Measurements from ENCODE around the gene PLEKHH1.

The PLEKHH1 gene

DNA sequence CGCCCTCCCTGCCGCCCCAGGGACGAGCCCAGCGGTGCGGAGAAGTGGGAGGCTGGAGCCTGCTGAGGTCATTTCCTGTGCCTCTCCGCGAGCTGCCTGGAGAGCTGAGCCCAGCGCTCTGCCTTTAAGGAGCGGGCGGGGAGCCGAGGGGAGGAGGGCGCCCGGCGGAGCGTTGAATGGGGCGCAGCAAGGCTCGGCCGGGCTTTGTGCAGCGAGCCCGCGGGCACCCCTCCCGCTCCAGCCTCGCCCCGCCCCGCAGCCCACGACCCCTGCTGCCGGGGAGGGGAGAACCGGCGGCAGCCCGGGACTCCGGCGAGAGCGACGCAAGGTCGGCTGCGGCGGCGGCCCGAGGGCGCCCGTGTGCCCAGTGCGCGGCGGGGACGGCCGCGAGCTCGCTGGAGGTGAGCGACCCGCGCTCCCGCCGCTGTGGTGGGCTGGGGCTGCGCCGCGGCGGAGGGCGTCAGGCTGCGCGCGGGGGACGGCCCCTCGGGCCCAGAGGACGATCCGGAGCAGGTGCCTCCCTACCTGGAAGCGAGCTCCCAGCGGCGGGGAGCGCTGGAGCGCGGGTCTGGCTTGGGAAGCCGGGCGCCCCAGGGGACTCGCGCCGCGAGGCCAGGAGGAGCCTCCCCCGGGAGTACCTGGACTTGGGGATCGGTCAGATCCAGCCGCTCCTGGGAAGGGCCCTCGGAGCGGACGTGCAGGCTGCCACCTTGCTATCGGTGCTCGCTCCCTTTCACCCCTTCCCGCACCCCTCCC lies at the start of gene PLEKHH1:
TSS of gene PLEKHH1 (plus strand) at position 293 of the 756 bp plus-strand sequence. CDS start 8,578 bp downstream, outside the sequence.
- DNase-seq: peak; percentile 69
- in situ Hi-C loops (cut with MboI; ENCODE audit: low pct_unique_long_range_greater_than_20kb, low sequenced_read_pairs): no loop called here

DNA sequence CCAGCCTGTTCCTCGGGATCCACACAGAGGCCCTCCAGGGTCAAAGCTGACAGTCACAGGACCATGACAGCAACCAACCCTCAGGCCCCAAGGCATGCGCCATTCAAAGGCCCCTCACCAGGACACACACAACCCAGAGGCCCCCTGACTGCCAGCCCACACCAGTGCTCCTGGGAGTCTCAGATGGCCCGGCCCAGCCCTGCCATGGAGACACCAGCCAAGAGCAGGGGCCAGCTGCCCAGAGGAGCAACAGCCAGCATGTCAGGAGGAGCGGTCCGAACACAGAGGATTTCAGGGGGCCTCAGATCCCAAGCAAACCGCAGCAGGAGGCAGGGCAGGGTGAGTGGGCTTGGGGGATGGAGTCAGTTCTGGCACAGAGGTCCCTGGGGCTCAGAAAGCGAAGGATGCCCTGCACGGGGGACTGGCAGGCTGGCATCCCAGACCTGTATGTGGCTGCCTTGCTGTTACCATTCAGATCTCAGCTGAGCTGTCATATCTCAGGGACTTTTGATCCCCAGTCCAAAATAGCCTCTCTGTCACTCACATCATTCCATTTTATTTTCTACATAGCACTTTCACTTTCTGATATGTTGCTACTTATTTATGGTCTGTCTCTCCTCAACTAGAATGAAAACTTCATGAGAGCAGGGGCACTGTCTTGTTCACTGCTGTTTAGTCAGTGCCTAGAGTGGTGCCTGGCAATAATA lies 49.4 kb upstream of the PLEKHH1 start:
- in situ Hi-C loops (cut with MboI; ENCODE audit: low pct_unique_long_range_greater_than_20kb, low sequenced_read_pairs): no loop called here
- no peak for DNase-seq

DNA sequence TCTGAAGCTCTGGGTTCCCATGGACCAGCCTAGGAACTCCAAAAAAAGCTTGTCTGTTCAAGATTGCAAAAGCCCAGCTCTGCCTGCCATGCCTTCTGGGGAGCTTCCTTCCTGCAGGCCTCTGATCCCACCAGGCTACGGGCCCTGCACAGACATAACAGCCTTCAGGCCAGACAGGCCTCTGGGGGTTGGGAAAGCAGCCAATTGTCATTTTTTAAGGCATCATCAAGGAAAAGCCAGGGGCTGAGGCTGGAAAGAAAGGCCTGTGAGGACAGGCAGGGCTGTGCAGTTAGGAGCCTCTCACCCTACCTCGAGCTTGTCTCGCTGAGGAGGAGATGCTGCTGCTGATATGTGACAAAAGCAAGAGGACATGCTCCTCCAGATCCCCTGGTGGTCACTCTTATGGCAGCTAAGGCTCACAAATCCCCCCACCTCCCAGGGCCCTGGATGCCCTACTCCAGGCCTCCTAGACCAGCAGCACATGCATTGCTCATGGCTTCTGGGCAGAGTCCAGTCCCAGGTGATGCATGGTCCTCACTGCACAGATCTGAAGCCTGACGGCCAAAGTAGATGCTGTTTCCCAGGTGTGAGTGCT lies 47.5 kb upstream of the PLEKHH1 start:
- in situ Hi-C loops (cut with MboI; ENCODE audit: low pct_unique_long_range_greater_than_20kb, low sequenced_read_pairs): no loop called here
- peak; percentile 14 for DNase-seq

DNA sequence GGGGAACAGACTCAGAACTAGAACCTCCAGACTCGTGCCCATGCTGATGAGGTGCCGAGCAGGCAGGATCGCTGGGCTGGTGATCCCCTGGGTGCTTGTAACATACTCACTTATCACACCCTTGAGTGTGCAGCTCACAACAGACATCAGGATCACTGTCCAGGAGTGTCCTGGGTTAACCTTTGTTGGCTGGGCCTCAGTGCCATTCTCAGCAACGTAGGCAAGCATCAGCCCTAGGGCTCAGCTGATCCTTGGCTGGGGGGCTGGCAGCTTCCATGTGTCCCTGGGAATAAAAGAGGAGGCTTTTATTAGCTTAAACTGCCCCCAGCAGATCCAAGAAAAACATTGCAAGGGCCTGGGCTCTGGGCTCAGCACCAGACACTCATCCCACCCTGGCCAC lies 46.2 kb upstream of the PLEKHH1 start:
- DNase-seq: no peak
- in situ Hi-C loops (cut with MboI; ENCODE audit: low pct_unique_long_range_greater_than_20kb, low sequenced_read_pairs): no loop called here

DNA sequence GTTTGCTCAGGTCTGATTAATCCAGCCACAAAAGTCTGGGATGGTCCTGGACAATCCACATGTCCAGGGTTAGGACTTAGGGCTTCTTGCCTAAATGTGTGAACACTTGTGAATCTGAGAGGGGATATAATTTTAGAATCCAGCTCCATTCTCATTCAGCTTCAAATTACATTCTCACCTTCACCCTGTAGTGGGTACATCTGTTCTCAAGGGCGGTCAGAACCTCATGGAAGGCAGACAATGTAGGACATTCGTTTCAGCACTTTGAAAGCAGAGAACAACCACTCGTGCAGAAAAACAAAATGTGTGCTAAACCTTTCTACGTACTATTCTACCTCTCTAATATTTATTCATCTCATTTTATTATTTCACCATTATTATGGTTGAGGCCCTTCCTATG lies 45.8 kb upstream of the PLEKHH1 start:
- in situ Hi-C loops (cut with MboI; ENCODE audit: low pct_unique_long_range_greater_than_20kb, low sequenced_read_pairs): no loop called here

DNA sequence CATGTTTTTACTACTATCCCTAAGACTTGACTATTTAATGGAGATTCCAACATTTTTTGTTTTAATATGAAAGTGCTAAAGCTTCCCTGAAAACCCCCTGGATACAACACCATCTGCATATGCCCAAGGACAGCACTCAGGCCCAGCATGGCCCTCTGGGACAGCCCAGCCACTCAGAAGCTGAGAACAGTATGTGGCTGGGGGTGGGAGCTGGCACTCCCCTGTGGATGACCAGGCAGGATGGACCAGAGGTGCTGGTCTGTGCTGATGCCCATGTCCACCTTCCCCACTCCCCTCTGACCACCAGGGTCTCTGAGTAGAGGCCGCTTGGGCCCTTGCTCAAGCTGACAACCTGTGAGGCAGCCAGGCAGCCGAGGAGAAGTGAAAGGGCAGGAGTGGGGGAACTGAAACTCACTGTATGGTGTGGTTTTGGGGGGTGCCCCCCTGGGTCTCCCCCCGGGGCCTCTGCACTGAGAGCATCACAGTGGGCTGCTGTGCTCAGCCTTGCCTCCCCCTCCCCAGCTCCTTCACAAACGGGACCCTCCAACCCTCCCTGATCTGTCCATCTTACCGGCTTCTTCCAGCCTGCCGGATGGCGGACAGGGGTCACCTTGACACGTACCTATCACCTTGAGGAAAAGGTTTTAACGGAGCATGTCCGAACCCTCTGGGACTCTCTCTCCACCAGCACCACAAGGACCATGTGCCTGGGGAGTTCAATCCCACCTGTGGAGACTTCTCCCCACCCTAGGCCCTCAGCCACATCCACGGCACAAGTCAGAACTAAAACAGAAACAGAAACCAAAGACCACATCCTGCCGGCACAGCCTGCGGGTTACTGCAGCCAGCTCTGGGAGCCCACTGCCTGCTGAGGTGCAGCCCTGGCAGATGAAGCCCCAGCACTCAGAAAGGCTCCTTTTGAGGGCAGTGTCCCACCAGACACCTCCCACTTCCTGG lies 44.9 kb upstream of the PLEKHH1 start, which contains the start of gene TMEM229B:
TSS of gene TMEM229B (minus strand) at position 785 of the 957 bp plus-strand sequence. CDS start 14,798 bp downstream, outside the sequence.
- DNase-seq: peak; percentile 71
- in situ Hi-C loops (cut with MboI; ENCODE audit: low pct_unique_long_range_greater_than_20kb, low sequenced_read_pairs): no loop called here

More for the DNA sequence above, 45.8 kb upstream of the PLEKHH1 start:
- no peak for DNase-seq

DNA sequence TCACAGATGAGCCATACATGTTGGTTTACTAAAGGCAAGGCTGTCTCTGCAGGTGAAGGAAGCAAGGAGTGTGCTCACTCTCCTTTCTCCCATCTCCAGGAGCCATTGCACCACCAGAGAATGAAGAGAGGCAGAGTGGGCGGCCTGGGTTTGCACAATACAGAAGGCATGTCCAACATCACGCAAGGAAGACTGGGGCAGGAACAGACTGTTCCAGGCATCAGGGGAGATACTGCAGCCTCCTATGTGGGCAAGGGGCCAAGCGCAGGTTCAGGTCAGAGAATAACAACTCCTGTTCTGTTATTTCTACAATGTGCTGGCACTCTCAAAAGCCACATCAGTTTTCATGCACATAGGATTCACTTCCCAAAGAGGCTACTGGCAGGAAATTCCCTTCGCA lies 42.9 kb upstream of the PLEKHH1 start:
- in situ Hi-C loops (cut with MboI; ENCODE audit: low pct_unique_long_range_greater_than_20kb, low sequenced_read_pairs): no loop called here
- DNase-seq: no peak

DNA sequence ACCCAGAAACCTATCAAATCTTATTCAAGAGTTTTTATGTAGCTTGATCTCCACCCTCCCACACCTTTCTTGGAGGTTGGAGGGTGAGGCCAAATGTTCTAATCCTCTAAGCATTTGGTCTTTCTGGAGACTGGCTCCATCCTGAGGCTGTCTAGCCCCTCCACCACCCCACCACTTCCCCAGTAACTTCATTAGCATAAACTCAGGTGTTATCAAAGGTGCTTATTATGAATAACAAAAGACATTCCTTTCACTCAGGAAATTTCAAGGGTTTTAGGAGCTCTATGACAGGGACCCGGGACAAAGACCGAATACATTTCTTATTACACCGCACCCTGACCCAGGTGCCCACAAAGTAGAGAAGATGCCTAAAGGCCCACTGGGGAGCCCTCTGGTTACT lies 41.8 kb upstream of the PLEKHH1 start:
- DNase-seq: no peak
- in situ Hi-C loops (cut with MboI; ENCODE audit: low pct_unique_long_range_greater_than_20kb, low sequenced_read_pairs): no loop called here

DNA sequence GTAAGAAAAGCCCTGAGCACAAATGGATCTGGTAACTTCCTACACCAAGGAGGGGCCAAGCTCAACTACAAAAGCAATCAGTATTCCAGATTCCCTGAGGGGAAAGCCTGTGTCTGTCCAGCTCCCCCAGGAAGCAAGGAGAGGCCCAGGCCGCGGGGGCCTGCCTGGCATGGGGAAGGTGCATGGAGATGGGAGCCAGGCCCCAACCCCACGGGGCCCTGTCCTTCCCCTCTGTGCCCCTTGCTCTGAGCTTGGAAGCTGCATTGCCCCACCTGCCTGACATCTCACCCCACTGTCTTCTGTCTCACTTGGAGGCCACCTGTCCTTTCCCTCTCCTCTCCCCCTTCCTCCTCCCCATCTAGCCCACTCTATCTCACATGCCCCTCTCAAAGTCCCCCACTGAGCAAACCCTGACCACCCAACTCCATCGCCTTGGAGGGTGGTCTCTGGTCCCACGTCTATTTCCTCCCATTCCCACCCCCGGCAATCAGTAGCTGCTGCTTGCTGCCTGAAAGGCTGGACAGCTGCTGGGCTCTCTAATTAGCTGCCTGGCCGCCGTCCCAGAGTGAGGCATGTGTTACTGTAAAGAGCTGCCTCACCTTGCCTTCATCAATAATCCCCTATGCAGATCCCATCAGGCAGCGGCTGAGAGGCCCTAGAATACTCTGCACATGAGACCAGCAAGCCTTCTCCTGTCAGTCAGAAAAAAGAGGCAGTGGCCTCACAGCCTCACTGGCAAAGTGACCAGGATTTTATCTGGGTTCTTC lies 41.2 kb upstream of the PLEKHH1 start:
- DNase-seq: no peak
- in situ Hi-C loops (cut with MboI; ENCODE audit: low pct_unique_long_range_greater_than_20kb, low sequenced_read_pairs): no loop called here

DNA sequence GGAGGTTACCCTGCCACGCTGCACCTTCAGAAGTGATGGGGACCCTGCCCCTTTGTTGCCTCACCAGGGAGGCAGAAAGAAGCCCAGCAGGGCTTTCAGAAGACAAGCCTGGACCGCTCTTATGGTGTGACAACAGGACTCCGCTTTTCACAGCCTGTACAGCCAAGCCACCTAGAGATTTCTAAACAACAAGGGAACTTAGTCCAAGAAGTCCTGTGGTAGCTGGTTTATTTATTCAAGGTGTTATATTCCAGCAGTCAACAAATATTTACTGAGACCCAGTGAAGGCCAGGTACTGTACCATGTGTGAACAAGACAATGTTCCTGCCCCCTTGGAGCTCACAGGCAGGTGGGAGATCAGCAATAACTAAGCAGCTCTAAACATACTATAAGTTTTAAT lies 40.6 kb upstream of the PLEKHH1 start:
- in situ Hi-C loops (cut with MboI; ENCODE audit: low pct_unique_long_range_greater_than_20kb, low sequenced_read_pairs): no loop called here
- DNase-seq: no peak

DNA sequence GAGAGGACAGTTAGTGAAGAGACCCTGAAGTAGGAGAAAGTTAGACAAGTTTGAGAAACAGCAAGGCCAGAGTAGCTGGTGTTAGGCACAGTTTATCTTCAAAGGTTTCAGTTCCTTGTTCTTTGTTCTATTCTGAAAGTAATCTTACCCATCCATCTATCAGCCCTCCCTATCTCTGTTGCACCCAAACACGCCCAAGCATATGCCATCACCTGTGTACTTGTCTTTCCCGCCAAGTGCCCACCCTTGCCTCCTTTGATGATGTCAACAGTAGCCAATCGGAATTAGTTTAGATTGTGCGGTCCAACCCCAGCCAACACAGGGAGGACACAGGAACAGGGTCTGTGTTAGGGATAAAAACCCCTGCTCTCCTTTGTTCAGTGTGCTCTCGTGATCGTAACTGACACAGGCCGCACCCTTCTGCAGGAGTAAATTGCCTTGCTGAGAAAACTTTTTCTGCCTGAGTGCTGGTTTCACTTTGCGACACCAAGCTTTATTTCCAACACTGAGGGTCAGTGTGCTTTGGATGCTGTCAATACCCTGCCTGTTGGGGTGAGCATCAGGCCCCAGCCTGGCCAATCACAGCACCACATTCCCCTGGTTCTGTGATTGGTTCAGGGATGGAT lies 39.9 kb upstream of the PLEKHH1 start:
- DNase-seq: no peak
- in situ Hi-C loops (cut with MboI; ENCODE audit: low pct_unique_long_range_greater_than_20kb, low sequenced_read_pairs): no loop called here

DNA sequence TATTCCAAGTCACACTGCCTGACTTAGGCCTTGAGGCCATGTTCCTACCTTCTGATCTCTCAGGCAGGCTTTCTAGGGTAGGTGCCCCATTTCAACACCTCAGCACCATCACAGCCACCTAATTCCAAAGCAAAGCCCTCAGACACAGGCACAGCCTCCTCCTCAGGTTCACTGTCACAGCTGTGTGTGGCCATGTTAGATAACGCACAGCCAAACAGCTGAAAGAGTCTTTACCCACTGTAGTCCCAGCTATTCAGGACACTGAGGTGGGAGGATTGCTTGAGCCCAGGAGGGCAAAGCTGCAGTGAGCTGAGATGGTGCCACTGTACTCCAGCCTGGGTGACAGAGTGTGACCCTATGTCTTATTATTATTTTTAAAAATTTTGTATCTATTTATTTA lies 37.3 kb upstream of the PLEKHH1 start:
- in situ Hi-C loops (cut with MboI; ENCODE audit: low pct_unique_long_range_greater_than_20kb, low sequenced_read_pairs): no loop called here

DNA sequence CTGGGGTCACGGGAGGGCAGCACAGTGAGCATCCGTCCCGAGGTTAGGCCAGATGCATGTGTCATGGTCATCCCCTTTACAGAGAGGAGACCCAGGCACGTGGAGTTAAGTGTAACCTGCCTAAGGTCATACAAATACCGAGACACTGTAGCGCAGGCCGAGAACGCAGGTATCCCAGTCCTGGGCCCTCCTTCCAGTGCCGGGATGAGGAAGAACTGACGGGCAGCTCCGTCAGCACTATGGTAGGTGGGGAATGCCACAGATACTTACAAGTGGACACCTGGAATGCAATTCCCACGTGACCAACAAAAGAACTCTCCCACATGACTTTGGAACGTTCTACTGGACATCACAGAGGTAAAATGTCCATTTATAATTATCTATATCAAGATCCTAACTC lies 35.9 kb upstream of the PLEKHH1 start:
- no peak for DNase-seq
- in situ Hi-C loops (cut with MboI; ENCODE audit: low pct_unique_long_range_greater_than_20kb, low sequenced_read_pairs): no loop called here

More for the DNA sequence above, 37.3 kb upstream of the PLEKHH1 start:
- DNase-seq: no peak

DNA sequence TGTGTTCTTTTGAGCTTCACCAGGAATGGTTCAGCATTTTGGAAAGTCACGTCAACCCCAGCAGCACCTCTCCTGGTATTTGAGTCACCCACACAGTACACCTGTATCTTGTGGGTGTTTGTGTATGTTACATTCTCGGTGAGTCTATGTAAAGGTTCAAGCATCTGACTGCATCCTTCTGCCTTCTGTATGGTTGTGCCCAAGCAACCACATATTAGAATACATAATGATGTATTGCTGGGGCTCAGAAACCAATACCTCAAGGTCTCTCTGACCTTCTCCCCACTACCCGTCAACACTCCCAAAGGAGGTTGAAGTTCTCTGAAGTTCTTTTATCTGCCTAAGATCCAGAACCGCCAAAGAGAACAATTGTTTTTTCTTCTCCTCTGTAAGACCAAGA lies 35.4 kb upstream of the PLEKHH1 start:
- in situ Hi-C loops (cut with MboI; ENCODE audit: low pct_unique_long_range_greater_than_20kb, low sequenced_read_pairs): no loop called here

DNA sequence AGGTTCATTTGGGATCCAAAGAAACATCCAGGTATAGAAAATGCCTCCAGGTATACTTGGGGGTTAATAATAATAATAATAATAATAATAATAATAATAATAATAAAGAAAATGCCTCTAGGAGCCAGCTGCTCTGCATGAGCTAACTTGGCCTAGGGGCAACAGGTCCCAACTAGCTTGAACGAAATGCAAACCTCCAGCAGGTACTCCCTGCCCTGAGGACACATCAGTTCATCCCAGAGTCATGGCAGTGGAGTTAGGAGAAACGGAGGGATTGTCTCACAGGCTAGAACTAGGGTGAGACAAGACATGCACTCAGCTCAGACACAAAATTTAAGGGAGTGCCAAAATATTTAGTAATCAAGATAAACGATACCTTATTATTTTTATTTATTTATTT lies 32.1 kb upstream of the PLEKHH1 start:
- no peak for DNase-seq
- in situ Hi-C loops (cut with MboI; ENCODE audit: low pct_unique_long_range_greater_than_20kb, low sequenced_read_pairs): no loop called here

More for the DNA sequence above, 35.4 kb upstream of the PLEKHH1 start:
- no peak for DNase-seq

DNA sequence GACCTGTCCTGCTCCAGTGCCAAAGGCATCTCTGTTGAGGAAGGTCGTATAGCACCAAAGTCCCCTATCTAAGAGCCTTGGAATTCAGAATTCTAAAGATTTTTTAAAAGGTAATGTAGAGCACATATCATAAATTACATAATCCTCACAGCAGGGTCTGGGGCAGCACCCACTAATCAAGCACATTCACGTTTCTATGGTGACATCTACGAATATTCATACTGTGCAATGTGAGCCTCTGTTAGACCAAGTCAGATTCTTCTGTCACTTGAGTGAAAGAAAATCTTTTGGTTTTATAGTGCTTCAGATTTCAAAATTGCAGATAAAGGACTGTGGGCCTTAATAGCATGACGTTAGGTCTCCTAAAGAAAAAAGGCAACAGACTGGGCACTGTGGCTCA lies 31.4 kb upstream of the PLEKHH1 start:
- no peak for DNase-seq
- in situ Hi-C loops (cut with MboI; ENCODE audit: low pct_unique_long_range_greater_than_20kb, low sequenced_read_pairs): no loop called here

DNA sequence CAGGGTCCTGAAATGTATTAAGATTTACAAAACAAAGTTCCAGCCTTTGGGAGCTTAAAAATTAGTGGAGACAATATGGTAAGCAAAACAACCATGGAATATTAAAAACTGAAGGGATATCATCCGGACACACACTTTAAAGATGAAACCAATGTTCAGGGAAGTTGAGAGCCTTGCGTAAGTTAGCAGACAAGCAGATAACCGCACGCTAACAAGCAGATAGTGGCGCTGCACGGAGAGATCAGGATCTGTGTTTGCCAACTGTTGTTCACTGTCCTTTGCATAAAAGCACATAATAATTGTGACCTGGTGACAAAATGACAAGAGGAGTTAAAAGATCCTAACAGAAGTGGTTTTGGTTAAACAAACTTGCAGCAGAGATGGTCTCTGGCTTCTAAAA lies 30.2 kb upstream of the PLEKHH1 start:
- in situ Hi-C loops (cut with MboI; ENCODE audit: low pct_unique_long_range_greater_than_20kb, low sequenced_read_pairs): no loop called here
- peak; percentile 12 for DNase-seq

DNA sequence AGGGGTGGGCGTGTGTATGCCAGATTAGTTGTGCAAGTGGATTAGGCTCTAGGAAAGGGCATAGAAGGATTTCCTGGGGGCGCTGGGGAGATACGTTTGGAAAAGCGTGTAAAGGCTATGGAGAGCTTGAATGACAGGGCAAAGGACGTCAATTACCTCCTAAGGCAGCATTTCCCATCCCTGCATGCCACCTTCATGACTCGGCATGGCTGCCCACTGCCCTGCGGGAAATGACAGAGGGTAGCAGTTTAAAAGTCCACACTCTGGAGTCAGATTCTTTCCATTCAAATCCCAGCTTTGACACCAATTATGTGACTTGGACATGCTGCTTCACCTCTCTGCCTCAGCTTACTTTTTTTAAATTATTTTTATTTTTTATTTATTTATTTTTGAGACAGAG lies 29.8 kb upstream of the PLEKHH1 start:
- in situ Hi-C loops (cut with MboI; ENCODE audit: low pct_unique_long_range_greater_than_20kb, low sequenced_read_pairs): no loop called here
- no peak for DNase-seq
